ENCODE data around the gene HOXB9.

Gene HOXB9

GRCh38 chr17:48611681-48612455 lies 14.3 kb downstream of the HOXB9 start:
- POLR2A ChIA-PET: no interaction called here
- TF ChIP-seq HDGF (IDR thresholded peaks at IDR 0.05; ENCODE audit: borderline replicate concordance) (peak; percentile 76; the same call in 1 of the 2 replicates), FOXA1 (IDR thresholded peaks at IDR 0.05) (no peak), BHLHE40 (IDR thresholded peaks at IDR 0.05; ENCODE audit: borderline replicate concordance) (no peak), ZNF384 (IDR thresholded peaks at IDR 0.05) (no peak), L3MBTL2 (conservative IDR thresholded peaks at IDR 0.05) (peak; percentile 55; the same call in 1 of the 2 replicates), FOXM1 (IDR thresholded peaks at IDR 0.05; ENCODE audit: borderline replicate concordance) (0 out of 2 replicates have a peak, but pooled peaks have one; percentile 4), PKNOX1 (IDR thresholded peaks at IDR 0.05) (no peak)
- CTCF ChIA-PET: no interaction called here
- DNase-seq (ENCODE audit: extremely low spot score): no peak

GRCh38 chr17:48611213-48611612 lies 14.9 kb downstream of the HOXB9 start:
- TF ChIP-seq CTBP1 (IDR thresholded peaks at IDR 0.05; ENCODE audit: borderline replicate concordance): no peak
- TF ChIP-seq ELF4 (IDR thresholded peaks at IDR 0.05): no peak
- TF ChIP-seq FOXA1 (IDR thresholded peaks at IDR 0.05): no peak
- no peak for TF ChIP-seq LEF1 (IDR thresholded peaks at IDR 0.05; ENCODE audit: borderline replicate concordance)
- TF ChIP-seq BHLHE40 (IDR thresholded peaks at IDR 0.05; ENCODE audit: borderline replicate concordance): no peak
- TF ChIP-seq TARDBP (IDR thresholded peaks at IDR 0.05): no peak
- no peak for TF ChIP-seq ZNF384 (IDR thresholded peaks at IDR 0.05)
- TF ChIP-seq PKNOX1 (IDR thresholded peaks at IDR 0.05): no peak
- no peak for TF ChIP-seq L3MBTL2 (conservative IDR thresholded peaks at IDR 0.05)
- TF ChIP-seq SP1 (IDR thresholded peaks at IDR 0.05): no peak
- POLR2A ChIA-PET: no interaction called here
- DNase-seq (ENCODE audit: extremely low spot score): no peak
- CTCF ChIA-PET: no interaction called here

- TF ChIP-seq PKNOX1 (IDR thresholded peaks at IDR 0.05) (peak; percentile 88), LEF1 (IDR thresholded peaks at IDR 0.05; ENCODE audit: borderline replicate concordance) (no peak), ELF4 (IDR thresholded peaks at IDR 0.05) (no peak), FOXM1 (IDR thresholded peaks at IDR 0.05; ENCODE audit: borderline replicate concordance) (no peak), ARNT (IDR thresholded peaks at IDR 0.05) (no peak), L3MBTL2 (conservative IDR thresholded peaks at IDR 0.05) (peak; percentile 66), CTBP1 (IDR thresholded peaks at IDR 0.05; ENCODE audit: borderline replicate concordance) (peak; percentile 63; the same call in 1 of the 2 replicates)
- ChIA-PET POLR2A (interaction anchor here (1.0 to 2.9 kb wide), 7 partner anchors 10 to 37 kb away, joined by 3 to 23 read pairs (median 7); partner anchors contain the start of genes HOXB3 and HOXB9), CTCF (interaction anchor here (0.6 to 0.7 kb wide), 4 partner anchors 17 to 349 kb away, joined by 3 to 4 read pairs (median 3); partner anchors contain the start of gene HOXB5)
- no peak for DNase-seq (ENCODE audit: extremely low spot score)
These were observed 15.6 kb downstream of the HOXB9 start, which contains the start of gene HOXB7 for GRCh38 chr17:48610282-48611211. HOXB7 (minus strand) TSS chr17:48611017; CDS start chr17:48610918, 99 bp downstream.

GRCh38 chr17:48609759-48610281 lies 16.3 kb downstream of the HOXB9 start:
- no peak for TF ChIP-seq FOXK2 (IDR thresholded peaks at IDR 0.05)
- no peak for TF ChIP-seq ZNF384 (IDR thresholded peaks at IDR 0.05)
- no peak for TF ChIP-seq FOXA1 (IDR thresholded peaks at IDR 0.05)
- TF ChIP-seq SP1 (IDR thresholded peaks at IDR 0.05): no peak
- DNase-seq (ENCODE audit: extremely low spot score): no peak
- CTCF ChIA-PET: interaction anchor here (0.6 to 0.7 kb wide), 4 partner anchors 17 to 348 kb away, joined by 3 to 4 read pairs (median 3); partner anchors contain the start of gene HOXB5
- POLR2A ChIA-PET: interaction anchor here (0.9 to 2.9 kb wide), 9 partner anchors 9 to 106 kb away, joined by 3 to 23 read pairs (median 7); partner anchors contain the start of genes HOXB3 and HOXB9

GRCh38 chr17:48609033-48609432 lies 17.1 kb downstream of the HOXB9 start:
- CTCF ChIA-PET: interaction anchor here (0.6 to 1.4 kb wide), 2 partner anchors 108 to 245 kb away, joined by 3 read pairs; no protein-coding TSS in a partner anchor
- no peak for DNase-seq (ENCODE audit: extremely low spot score)
- TF ChIP-seq ARNT (IDR thresholded peaks at IDR 0.05) (no peak), SUZ12 (IDR thresholded peaks at IDR 0.05) (no peak), SP1 (IDR thresholded peaks at IDR 0.05) (no peak)
- POLR2A ChIA-PET: interaction anchor here (0.9 to 2.9 kb wide), 9 partner anchors 8 to 105 kb away, joined by 3 to 23 read pairs (median 7); partner anchors contain the start of genes HOXB3 and HOXB9

- TF ChIP-seq L3MBTL2 (conservative IDR thresholded peaks at IDR 0.05): no peak
- TF ChIP-seq HDGF (IDR thresholded peaks at IDR 0.05; ENCODE audit: borderline replicate concordance): no peak
- no peak for TF ChIP-seq ELF4 (IDR thresholded peaks at IDR 0.05)
- no peak for TF ChIP-seq SP1 (IDR thresholded peaks at IDR 0.05)
- no peak for TF ChIP-seq ZNF384 (IDR thresholded peaks at IDR 0.05)
- TF ChIP-seq LEF1 (IDR thresholded peaks at IDR 0.05; ENCODE audit: borderline replicate concordance): no peak
- TF ChIP-seq ARNT (IDR thresholded peaks at IDR 0.05): no peak
- TF ChIP-seq BHLHE40 (IDR thresholded peaks at IDR 0.05; ENCODE audit: borderline replicate concordance): no peak
- no peak for TF ChIP-seq FOXK2 (IDR thresholded peaks at IDR 0.05)
- no peak for TF ChIP-seq NFRKB (IDR thresholded peaks at IDR 0.05)
- no peak for TF ChIP-seq SUZ12 (IDR thresholded peaks at IDR 0.05)
- TF ChIP-seq FOXA1 (IDR thresholded peaks at IDR 0.05): no peak
- ChIA-PET POLR2A (interaction anchor here (1.0 to 2.9 kb wide), 5 partner anchors 10 to 20 kb away, joined by 4 to 23 read pairs (median 7); partner anchors contain the start of genes HOXB3 and HOXB9), CTCF (interaction anchor here (0.8 to 1.4 kb wide), 2 partner anchors 10 to 107 kb away, joined by 3 to 4 read pairs; no protein-coding TSS in a partner anchor)
- no peak for DNase-seq (ENCODE audit: extremely low spot score)
These were observed 17.7 kb downstream of the HOXB9 start for GRCh38 chr17:48608494-48608834.
